GM19438 (cell line): ENCODE results near the gene TMEM250.
"Not testable (repeated sequence)": the region's sequence is repeated elsewhere in the genome, so short reads cannot be mapped to it uniquely, and the experiment has no call there.

Experiments used
- ATAC-seq: cut with Tn5 transposase; IDR thresholded peaks from one replicate; pipeline ENCODE4 v1.9.1; 2021; ENCODE audit warnings: low read depth; ENCODE audit not compliant: unreplicated experiment

Gene TMEM250

GRCh38 chr9:136114610-136115009 lies 4.1 kb downstream of the TMEM250 start:
- no peak for ATAC-seq

GRCh38 chr9:136112541-136112940 lies 6.1 kb downstream of the TMEM250 start:
- no peak for ATAC-seq

GRCh38 chr9:136111910-136112309 lies 6.8 kb downstream of the TMEM250 start:
- ATAC-seq = no peak

- ATAC-seq = no peak
Measured at GRCh38 chr9:136111190-136111589, 7.5 kb downstream of the TMEM250 start.

GRCh38 chr9:136110082-136111061 lies 8.3 kb downstream of the TMEM250 start:
- no peak for ATAC-seq

- ATAC-seq = peak; percentile 57
Measured at GRCh38 chr9:136109351-136110081, 9.2 kb downstream of the TMEM250 start.

GRCh38 chr9:136108648-136109266 lies 9.9 kb downstream of the TMEM250 start:
- ATAC-seq = no peak

- ATAC-seq = no peak
Measured at GRCh38 chr9:136107953-136108647, 10.6 kb downstream of the TMEM250 start.

- no peak for ATAC-seq
Measured at GRCh38 chr9:136107155-136107952, 11.3 kb downstream of the TMEM250 start.

GRCh38 chr9:136105398-136106135 lies 13.1 kb downstream of the TMEM250 start:
- no peak for ATAC-seq

GRCh38 chr9:136104916-136105315 lies 13.8 kb downstream of the TMEM250 start:
- ATAC-seq = no peak

GRCh38 chr9:136104488-136104800 lies 14.2 kb downstream of the TMEM250 start:
- no peak for ATAC-seq

GRCh38 chr9:136103651-136104487 lies 14.8 kb downstream of the TMEM250 start:
- ATAC-seq = no peak

GRCh38 chr9:136101615-136102074 lies 17.0 kb downstream of the TMEM250 start:
- not testable (repeated sequence) for ATAC-seq

- no peak for ATAC-seq
Measured at GRCh38 chr9:136100700-136101614, 17.7 kb downstream of the TMEM250 start.

GRCh38 chr9:136099542-136099941 lies 19.1 kb downstream of the TMEM250 start:
- ATAC-seq = no peak

- ATAC-seq = no peak
Measured at GRCh38 chr9:136098844-136099243, 19.8 kb downstream of the TMEM250 start.
